Chondrocyte (in vitro differentiated cells): ENCODE data around the gene LASP1. TPM values are rescaled to one million over a fixed set of nuclear protein-coding genes. Genes with fewer than 3 reads are reported as not detected.

Experiments
- DNase-seq: peaks from one replicate; pipeline ENCODE4 v3.0.0; 2021; ENCODE audit warnings: mixed read lengths, low spot score
- H3K27ac Mint-ChIP-seq: one replicate; pipeline ENCODE4 v1.8.0; 2021; ENCODE audit warnings: mild to moderate bottlenecking, moderate library complexity, mixed read lengths; ENCODE audit not compliant: unreplicated experiment
- H3K27me3 Mint-ChIP-seq: 2 replicates; pipeline ENCODE4 v1.8.0; 2021; ENCODE audit warnings: low read depth, mixed read lengths
- H3K36me3 Mint-ChIP-seq: 2 replicates; pipeline ENCODE4 v1.8.0; 2021; ENCODE audit warnings: low read depth, mixed read lengths
- H3K4me1 Mint-ChIP-seq: 2 replicates; pipeline ENCODE4 v1.8.0; 2021; ENCODE audit warnings: low read depth, mild to moderate bottlenecking, mixed read lengths
- H3K4me3 Mint-ChIP-seq: one replicate; pipeline ENCODE4 v1.8.0; 2021; ENCODE audit warnings: mild to moderate bottlenecking, moderate library complexity, mixed read lengths; ENCODE audit not compliant: unreplicated experiment
- H3K9me3 Mint-ChIP-seq: 2 replicates; pipeline ENCODE4 v1.8.0; 2021; ENCODE audit warnings: low read depth, mixed read lengths
- long read RNA-seq: library from polyadenylated mRNA; stranded (forward); transcript quantifications from one replicate; pipeline ENCODE4 v2.0.0, GENCODE V29; 2021
- total RNA-seq: library from RNA; stranded (reverse); gene quantifications from 3 replicates; pipeline ENCODE4 v1.2.1, GENCODE V29; 2021
- TF ChIP-seq, protein P1 (sequence below): fragments of 200-600 bp; sonication (generic); IDR thresholded peaks from 2 replicates; pipeline ENCODE4 v1.5.0; 2021; ENCODE audit warnings: antibody characterized with exemption, mild to moderate bottlenecking, moderate library complexity

The LASP1 gene
- 444 to 599 TPM (median 593 TPM) in 3 replicates for total RNA-seq
- long read RNA-seq, full-length matches to known transcripts: 554 of 719 reads
- long read RNA-seq, partial matches to known transcripts: 147 of 719 reads
- long read RNA-seq, other reads (novel, unspliced or antisense): 18 of 719 reads

DNA sequence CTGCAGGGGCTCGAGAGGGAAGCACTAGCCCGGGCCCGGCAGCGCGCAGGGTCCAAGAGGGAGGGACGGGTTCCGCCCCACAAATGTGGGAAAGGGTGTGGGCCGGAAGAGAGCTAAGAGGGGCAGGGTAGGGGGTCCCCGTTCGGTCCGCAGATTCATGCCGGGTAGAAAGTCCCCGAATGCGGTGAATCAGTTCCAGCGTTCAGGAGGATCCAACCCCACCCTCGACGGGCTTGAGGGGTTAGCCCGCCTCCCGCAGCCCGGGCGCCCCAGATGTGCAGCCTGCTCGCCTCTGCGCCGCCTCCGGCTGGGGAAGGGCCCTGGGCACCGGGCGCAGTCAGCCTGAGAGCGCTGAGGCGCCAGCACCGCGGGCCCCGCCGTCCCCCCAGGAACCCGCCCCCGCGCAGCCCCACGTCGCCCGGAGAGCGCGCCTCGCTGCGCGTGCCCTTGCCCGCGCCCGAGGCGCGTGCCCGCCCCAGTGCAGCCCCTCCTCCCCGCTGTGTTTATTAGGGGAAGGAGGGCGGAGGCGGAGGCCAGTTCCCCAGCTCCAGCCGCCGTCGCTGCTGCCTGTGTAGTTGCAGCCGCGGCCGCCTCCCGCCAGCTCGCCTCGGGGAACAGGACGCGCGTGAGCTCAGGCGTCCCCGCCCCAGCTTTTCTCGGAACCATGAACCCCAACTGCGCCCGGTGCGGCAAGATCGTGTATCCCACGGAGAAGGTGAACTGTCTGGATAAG lies at the start of gene LASP1:
TSS of gene LASP1 (plus strand) at position 533 of the 733 bp plus-strand sequence. CDS start at position 665, 132 bp downstream.
- Mint-ChIP-seq H3K27ac (peak within 1 kb of the TSS; percentile 96), H3K9me3 (no peaks in the 10 kb centered on the region), H3K4me3 (peak within 1 kb of the TSS; percentile 97), H3K4me1 (peaks cover 53% of the 10 kb centered on the region), H3K27me3 (no peaks in the 10 kb centered on the region), H3K36me3 (peaks cover 10% of the 10 kb centered on the region)
- no peak for DNase-seq
- TF ChIP-seq, protein P1, sequence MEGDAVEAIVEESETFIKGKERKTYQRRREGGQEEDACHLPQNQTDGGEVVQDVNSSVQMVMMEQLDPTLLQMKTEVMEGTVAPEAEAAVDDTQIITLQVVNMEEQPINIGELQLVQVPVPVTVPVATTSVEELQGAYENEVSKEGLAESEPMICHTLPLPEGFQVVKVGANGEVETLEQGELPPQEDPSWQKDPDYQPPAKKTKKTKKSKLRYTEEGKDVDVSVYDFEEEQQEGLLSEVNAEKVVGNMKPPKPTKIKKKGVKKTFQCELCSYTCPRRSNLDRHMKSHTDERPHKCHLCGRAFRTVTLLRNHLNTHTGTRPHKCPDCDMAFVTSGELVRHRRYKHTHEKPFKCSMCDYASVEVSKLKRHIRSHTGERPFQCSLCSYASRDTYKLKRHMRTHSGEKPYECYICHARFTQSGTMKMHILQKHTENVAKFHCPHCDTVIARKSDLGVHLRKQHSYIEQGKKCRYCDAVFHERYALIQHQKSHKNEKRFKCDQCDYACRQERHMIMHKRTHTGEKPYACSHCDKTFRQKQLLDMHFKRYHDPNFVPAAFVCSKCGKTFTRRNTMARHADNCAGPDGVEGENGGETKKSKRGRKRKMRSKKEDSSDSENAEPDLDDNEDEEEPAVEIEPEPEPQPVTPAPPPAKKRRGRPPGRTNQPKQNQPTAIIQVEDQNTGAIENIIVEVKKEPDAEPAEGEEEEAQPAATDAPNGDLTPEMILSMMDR: peak; percentile 17

GRCh38 chr17:38824899-38825761 lies 44.7 kb upstream of the LASP1 start, which contains the start of gene CWC25:
TSS of gene CWC25 (minus strand) at chr17:38825321. CDS start at chr17:38825183, 138 bp downstream.
- Mint-ChIP-seq H3K36me3 (peaks cover 9% of the 10 kb centered on the region), H3K4me1 (peaks cover 28% of the 10 kb centered on the region), H3K9me3 (no peaks in the 10 kb centered on the region), H3K27me3 (no peaks in the 10 kb centered on the region), H3K27ac (peak within 1 kb of the TSS; percentile 100), H3K4me3 (peak within 1 kb of the TSS; percentile 97)
- DNase-seq: peak; percentile 97
- TF ChIP-seq, protein P1: no peak

DNA sequence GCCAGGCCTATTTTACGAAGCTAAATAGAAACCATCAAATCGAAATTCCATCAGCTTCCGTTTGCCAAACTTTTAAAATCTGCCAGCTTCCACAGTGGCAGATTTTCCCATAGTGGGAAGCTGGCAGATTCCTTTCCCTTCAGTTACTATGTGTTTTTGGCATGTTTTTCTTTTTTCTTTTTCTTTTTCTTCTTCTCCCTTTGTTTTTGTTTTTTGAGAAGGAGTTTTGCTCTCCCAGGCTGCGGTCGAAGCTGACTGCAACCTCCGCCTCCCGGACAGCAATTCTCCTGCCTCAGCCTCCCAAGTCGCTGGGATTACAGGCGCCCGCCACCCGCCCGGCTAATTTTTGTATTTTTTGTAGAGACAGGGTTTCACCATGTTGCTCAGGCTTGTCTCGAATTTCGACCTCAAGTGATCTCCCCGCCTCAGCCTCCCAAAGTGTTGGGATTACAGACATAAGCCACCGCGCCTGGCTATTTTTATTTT lies 44.1 kb upstream of the LASP1 start:
- Mint-ChIP-seq H3K9me3 (no peaks in the 10 kb centered on the region), H3K4me1 (peaks cover 28% of the 10 kb centered on the region), H3K4me3 (peak overlapping the region; percentile 97), H3K27ac (peak overlapping the region; percentile 100), H3K36me3 (peaks cover 4% of the 10 kb centered on the region), H3K27me3 (no peaks in the 10 kb centered on the region)
- TF ChIP-seq, protein P1: no peak
- DNase-seq: no peak

GRCh38 chr17:38844261-38844757 lies 25.5 kb upstream of the LASP1 start:
- H3K27ac Mint-ChIP-seq: no peak overlapping the region
- H3K4me1 Mint-ChIP-seq: peaks cover 5% of the 10 kb centered on the region
- TF ChIP-seq, protein P1: no peak
- no peak for DNase-seq
- no peaks in the 10 kb centered on the region for H3K27me3 Mint-ChIP-seq
- peaks cover 11% of the 10 kb centered on the region for H3K36me3 Mint-ChIP-seq
- no peaks in the 10 kb centered on the region for H3K9me3 Mint-ChIP-seq
- no peak overlapping the region for H3K4me3 Mint-ChIP-seq

- TF ChIP-seq, protein P1: no peak
- Mint-ChIP-seq H3K27me3 (no peaks in the 10 kb centered on the region), H3K4me3 (no peak overlapping the region), H3K9me3 (no peaks in the 10 kb centered on the region), H3K36me3 (peaks cover 42% of the 10 kb centered on the region), H3K4me1 (peaks cover 34% of the 10 kb centered on the region), H3K27ac (no peak overlapping the region)
- no peak for DNase-seq
Observed at GRCh38 chr17:38848557-38848891, 21.3 kb upstream of the LASP1 start.
